ENCODE data around the gene MYO9A.
A peak's percentile ranks its signal among the peaks of the same experiment; 100 is the strongest.

Gene MYO9A

GRCh38 chr15:72117486-72118016 is 399 bp downstream of the MYO9A start:
- POLR2A ChIA-PET = no interaction called here
- Histone ChIP-seq H3K4me3 (ENCODE audit: control insufficient read depth in 1 of 7, extremely low read depth in 1 of 7, insufficient read depth in 4 of 7, low read depth in 2 of 7, low read length in 6 of 7) (peak overlapping the region; percentile 88 to 95 (median 92)), H3K9me3 (ENCODE audit: control extremely low read depth in 1 of 5, control insufficient read depth in 4 of 5, insufficient read depth in 2 of 5, low read depth in 1 of 5, low read length in 4 of 5) (no peaks in the 10 kb centered on the region), H3K36me3 (ENCODE audit: control insufficient read depth in 4 of 4, insufficient read depth in 4 of 4, low read length in 3 of 4) (no peaks in the 10 kb centered on the region), H3K4me1 (ENCODE audit: control extremely low read depth in 1 of 4, control insufficient read depth in 4 of 4, insufficient read depth in 4 of 4, low read length in 3 of 4) (peaks cover 5 to 19% (median 12%) of the 10 kb centered on the region in 4 experiments), H3K27me3 (replicated peaks in 2 of 5; ENCODE audit: control insufficient read depth in 4 of 5, insufficient read depth in 5 of 5, low read length in 4 of 5) (no peaks in the 10 kb centered on the region), H3K27ac (ENCODE audit: insufficient read depth in 1 of 2, low read depth in 1 of 2, low read length in 2 of 2, poor library complexity in 1 of 2, severe bottlenecking in 2 of 2) (peak overlapping the region in 1 of 2 experiments; percentile 97)
- under 1% methylated on average over 57 of the region's 59 CpGs for WGBS (ENCODE audit: insufficient coverage)
- DNase-seq = peak; percentile 77 to 88 (median 86)
- CTCF ChIA-PET = interaction anchor here (0.6 to 0.9 kb wide), 3 partner anchors 9 to 95 kb away, joined by 3 read pairs; no protein-coding TSS in a partner anchor

- Histone ChIP-seq H3K27me3 (replicated peaks in 2 of 5; ENCODE audit: control insufficient read depth in 4 of 5, insufficient read depth in 5 of 5, low read length in 4 of 5) (no peaks in the 10 kb centered on the region), H3K27ac (ENCODE audit: insufficient read depth in 1 of 2, low read depth in 1 of 2, low read length in 2 of 2, poor library complexity in 1 of 2, severe bottlenecking in 2 of 2) (peak overlapping the region in 1 of 2 experiments; percentile 97), H3K4me1 (ENCODE audit: control extremely low read depth in 1 of 4, control insufficient read depth in 4 of 4, insufficient read depth in 4 of 4, low read length in 3 of 4) (peaks cover 5 to 19% (median 12%) of the 10 kb centered on the region in 4 experiments), H3K4me3 (ENCODE audit: control insufficient read depth in 1 of 7, extremely low read depth in 1 of 7, insufficient read depth in 4 of 7, low read depth in 2 of 7, low read length in 6 of 7) (peak overlapping the region; percentile 88 to 95 (median 92)), H3K36me3 (ENCODE audit: control insufficient read depth in 4 of 4, insufficient read depth in 4 of 4, low read length in 3 of 4) (no peaks in the 10 kb centered on the region), H3K9me3 (ENCODE audit: control extremely low read depth in 1 of 5, control insufficient read depth in 4 of 5, insufficient read depth in 2 of 5, low read depth in 1 of 5, low read length in 4 of 5) (no peaks in the 10 kb centered on the region)
- peak in 2 of 3 donors; percentile 63 to 65 for DNase-seq
- POLR2A ChIA-PET = no interaction called here
- 3% methylated on average over 22 of the region's 24 CpGs for WGBS (ENCODE audit: insufficient coverage)
- CTCF ChIA-PET = interaction anchor here (0.6 to 0.7 kb wide), 2 partner anchors 8 to 94 kb away, joined by 3 read pairs; no protein-coding TSS in a partner anchor
These were observed 1.0 kb downstream of the MYO9A start for GRCh38 chr15:72116731-72117485.

- Histone ChIP-seq H3K27ac (ENCODE audit: insufficient read depth in 1 of 2, low read depth in 1 of 2, low read length in 2 of 2, poor library complexity in 1 of 2, severe bottlenecking in 2 of 2) (no peak overlapping the region), H3K36me3 (ENCODE audit: control insufficient read depth in 4 of 4, insufficient read depth in 4 of 4, low read length in 3 of 4) (no peaks in the 10 kb centered on the region), H3K27me3 (replicated peaks in 2 of 5; ENCODE audit: control insufficient read depth in 4 of 5, insufficient read depth in 5 of 5, low read length in 4 of 5) (no peaks in the 10 kb centered on the region), H3K9me3 (ENCODE audit: control extremely low read depth in 1 of 5, control insufficient read depth in 4 of 5, insufficient read depth in 2 of 5, low read depth in 1 of 5, low read length in 4 of 5) (no peaks in the 10 kb centered on the region), H3K4me1 (ENCODE audit: control extremely low read depth in 1 of 4, control insufficient read depth in 4 of 4, insufficient read depth in 4 of 4, low read length in 3 of 4) (peaks cover 5 to 12% (median 8%) of the 10 kb centered on the region in 4 experiments), H3K4me3 (ENCODE audit: control insufficient read depth in 1 of 7, extremely low read depth in 1 of 7, insufficient read depth in 4 of 7, low read depth in 2 of 7, low read length in 6 of 7) (no peak overlapping the region)
- DNase-seq = no peak
- ChIA-PET POLR2A (no interaction called here), CTCF (interaction anchor here (0.6 kb wide), 1 partner anchor 241 kb away, joined by 3 read pairs; no protein-coding TSS in a partner anchor)
- 100% methylated on average over 3 of the region's 4 CpGs for WGBS (ENCODE audit: insufficient coverage)
These were observed 4.5 kb downstream of the MYO9A start for GRCh38 chr15:72113347-72114031.

- no peak overlapping the region for H3K27ac ChIP-seq (ENCODE audit: insufficient read depth in 1 of 2, low read depth in 1 of 2, low read length in 2 of 2, poor library complexity in 1 of 2, severe bottlenecking in 2 of 2)
- H3K27me3 ChIP-seq (replicated peaks in 2 of 5; ENCODE audit: control insufficient read depth in 4 of 5, insufficient read depth in 5 of 5, low read length in 4 of 5) = no peaks in the 10 kb centered on the region
- peaks cover 5 to 12% (median 8%) of the 10 kb centered on the region in 4 experiments for H3K4me1 ChIP-seq (ENCODE audit: control extremely low read depth in 1 of 4, control insufficient read depth in 4 of 4, insufficient read depth in 4 of 4, low read length in 3 of 4)
- H3K9me3 ChIP-seq (ENCODE audit: control extremely low read depth in 1 of 5, control insufficient read depth in 4 of 5, insufficient read depth in 2 of 5, low read depth in 1 of 5, low read length in 4 of 5) = no peaks in the 10 kb centered on the region
- ChIA-PET CTCF (interaction anchor here (0.6 kb wide), 1 partner anchor 240 kb away, joined by 3 read pairs; no protein-coding TSS in a partner anchor), POLR2A (no interaction called here)
- H3K4me3 ChIP-seq (ENCODE audit: control insufficient read depth in 1 of 7, extremely low read depth in 1 of 7, insufficient read depth in 4 of 7, low read depth in 2 of 7, low read length in 6 of 7) = no peak overlapping the region
- DNase-seq = no peak
- no peaks in the 10 kb centered on the region for H3K36me3 ChIP-seq (ENCODE audit: control insufficient read depth in 4 of 4, insufficient read depth in 4 of 4, low read length in 3 of 4)
These were observed 5.1 kb downstream of the MYO9A start for GRCh38 chr15:72112805-72113204.

DNA sequence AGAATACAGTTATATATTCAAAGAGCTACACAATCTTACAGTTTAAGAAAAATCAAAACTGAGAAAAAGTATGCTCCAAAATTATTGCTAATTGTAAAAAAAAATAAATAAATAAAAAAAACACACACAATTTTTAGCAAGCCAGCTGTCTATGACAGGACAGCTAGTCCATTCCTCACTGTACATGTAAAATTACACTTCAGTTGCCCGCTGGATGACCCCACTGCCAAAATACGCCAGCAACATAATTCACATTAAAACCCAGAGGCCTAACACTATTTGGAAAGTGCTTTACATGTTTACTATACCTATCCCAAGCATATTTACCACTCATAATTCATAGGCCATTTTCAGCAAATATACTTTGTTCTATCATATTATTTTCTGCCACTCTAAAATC is 5.8 kb downstream of the MYO9A start:
- Histone ChIP-seq H3K4me3 (ENCODE audit: control insufficient read depth in 1 of 7, extremely low read depth in 1 of 7, insufficient read depth in 4 of 7, low read depth in 2 of 7, low read length in 6 of 7) (no peak overlapping the region), H3K4me1 (ENCODE audit: control extremely low read depth in 1 of 4, control insufficient read depth in 4 of 4, insufficient read depth in 4 of 4, low read length in 3 of 4) (peaks cover 5 to 12% (median 8%) of the 10 kb centered on the region in 4 experiments), H3K27ac (ENCODE audit: insufficient read depth in 1 of 2, low read depth in 1 of 2, low read length in 2 of 2, poor library complexity in 1 of 2, severe bottlenecking in 2 of 2) (no peak overlapping the region), H3K36me3 (ENCODE audit: control insufficient read depth in 4 of 4, insufficient read depth in 4 of 4, low read length in 3 of 4) (no peaks in the 10 kb centered on the region), H3K27me3 (replicated peaks in 2 of 5; ENCODE audit: control insufficient read depth in 4 of 5, insufficient read depth in 5 of 5, low read length in 4 of 5) (no peaks in the 10 kb centered on the region), H3K9me3 (ENCODE audit: control extremely low read depth in 1 of 5, control insufficient read depth in 4 of 5, insufficient read depth in 2 of 5, low read depth in 1 of 5, low read length in 4 of 5) (no peaks in the 10 kb centered on the region)
- ChIA-PET CTCF (no interaction called here), POLR2A (no interaction called here)
- no peak for DNase-seq
- WGBS (ENCODE audit: insufficient coverage) = 94% methylated on average over 2 of the region's 2 CpGs

DNA sequence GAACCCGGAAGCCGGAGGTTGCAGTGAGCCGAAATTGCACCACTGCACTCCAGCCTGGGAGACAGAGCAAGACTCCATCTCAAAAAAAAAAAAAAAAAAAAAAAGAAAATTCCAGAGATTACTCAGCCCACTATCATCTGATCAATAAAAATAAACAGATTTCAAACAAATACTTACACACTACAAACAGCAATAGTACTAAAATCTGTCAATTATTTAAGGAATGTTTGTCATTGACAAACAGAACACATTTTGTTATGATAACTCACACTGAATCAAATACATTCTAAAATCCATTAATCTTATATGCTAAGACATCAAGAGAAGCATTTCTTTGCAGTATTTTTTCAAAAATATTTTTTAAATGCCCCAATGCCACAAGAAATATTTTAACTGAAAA is 7.6 kb downstream of the MYO9A start:
- CTCF ChIA-PET = no interaction called here
- H3K9me3 ChIP-seq (ENCODE audit: control extremely low read depth in 1 of 5, control insufficient read depth in 4 of 5, insufficient read depth in 2 of 5, low read depth in 1 of 5, low read length in 4 of 5) = no peaks in the 10 kb centered on the region

DNA sequence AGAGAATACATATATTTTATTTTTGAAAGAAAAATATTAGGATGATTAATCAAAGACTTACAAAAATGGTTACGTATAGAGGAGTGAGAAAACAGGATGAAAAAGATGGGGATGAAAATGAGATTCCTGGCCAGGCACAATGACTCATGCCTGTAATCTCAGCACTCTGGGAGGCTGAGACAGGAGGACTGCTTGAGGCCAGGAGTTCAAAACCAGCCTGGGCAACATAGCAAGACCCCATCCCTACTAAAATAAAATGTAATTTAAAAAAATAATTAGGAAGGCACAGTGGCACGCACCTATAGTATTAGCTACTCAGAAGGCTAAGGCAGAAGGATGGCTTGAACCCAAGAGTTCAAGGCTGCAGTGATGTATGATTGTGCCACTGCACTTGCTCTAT is 11.9 kb downstream of the MYO9A start:
- CTCF ChIA-PET = no interaction called here
- 100% methylated on average over 2 of the region's 2 CpGs for WGBS (ENCODE audit: insufficient coverage)
- H3K36me3 ChIP-seq (ENCODE audit: control insufficient read depth in 4 of 4, insufficient read depth in 4 of 4, low read length in 3 of 4) = no peaks in the 10 kb centered on the region

More for the DNA sequence above, 7.6 kb downstream of the MYO9A start:
- no peak for DNase-seq
- Histone ChIP-seq H3K4me3 (ENCODE audit: control insufficient read depth in 1 of 7, extremely low read depth in 1 of 7, insufficient read depth in 4 of 7, low read depth in 2 of 7, low read length in 6 of 7) (no peak overlapping the region), H3K4me1 (ENCODE audit: control extremely low read depth in 1 of 4, control insufficient read depth in 4 of 4, insufficient read depth in 4 of 4, low read length in 3 of 4) (no peaks in the 10 kb centered on the region), H3K27ac (ENCODE audit: insufficient read depth in 1 of 2, low read depth in 1 of 2, low read length in 2 of 2, poor library complexity in 1 of 2, severe bottlenecking in 2 of 2) (no peak overlapping the region), H3K36me3 (ENCODE audit: control insufficient read depth in 4 of 4, insufficient read depth in 4 of 4, low read length in 3 of 4) (no peaks in the 10 kb centered on the region), H3K27me3 (replicated peaks in 2 of 5; ENCODE audit: control insufficient read depth in 4 of 5, insufficient read depth in 5 of 5, low read length in 4 of 5) (no peaks in the 10 kb centered on the region)
- POLR2A ChIA-PET = no interaction called here
- WGBS (ENCODE audit: insufficient coverage) = no CpG with 5 or more reads among the region's 3 CpGs

More for the DNA sequence above, 11.9 kb downstream of the MYO9A start:
- no peak for DNase-seq
- no peak overlapping the region for H3K4me3 ChIP-seq (ENCODE audit: control insufficient read depth in 1 of 7, extremely low read depth in 1 of 7, insufficient read depth in 4 of 7, low read depth in 2 of 7, low read length in 6 of 7)
- no peaks in the 10 kb centered on the region for H3K27me3 ChIP-seq (replicated peaks in 2 of 5; ENCODE audit: control insufficient read depth in 4 of 5, insufficient read depth in 5 of 5, low read length in 4 of 5)
- peaks cover 0 to 10% (median 0%) of the 10 kb centered on the region in 4 experiments for H3K4me1 ChIP-seq (ENCODE audit: control extremely low read depth in 1 of 4, control insufficient read depth in 4 of 4, insufficient read depth in 4 of 4, low read length in 3 of 4)
- POLR2A ChIA-PET = no interaction called here
- H3K27ac ChIP-seq (ENCODE audit: insufficient read depth in 1 of 2, low read depth in 1 of 2, low read length in 2 of 2, poor library complexity in 1 of 2, severe bottlenecking in 2 of 2) = no peak overlapping the region
- no peaks in the 10 kb centered on the region for H3K9me3 ChIP-seq (ENCODE audit: control extremely low read depth in 1 of 5, control insufficient read depth in 4 of 5, insufficient read depth in 2 of 5, low read depth in 1 of 5, low read length in 4 of 5)
